ENCODE data around the gene BCAR3.

BCAR3 gene

GRCh38 chr1:93537924-93538323, 143.7 kb downstream of the BCAR3 start:
- DNase-seq: no peak

- no peak for DNase-seq
Measured at GRCh38 chr1:93537396-93537795, 144.2 kb downstream of the BCAR3 start.

- no peak for DNase-seq
Measured at GRCh38 chr1:93533677-93534076, 148.0 kb downstream of the BCAR3 start.

GRCh38 chr1:93532780-93533378, 148.8 kb downstream of the BCAR3 start:
- DNase-seq: no peak

- DNase-seq: no peak
Measured at GRCh38 chr1:93531193-93531592, 150.4 kb downstream of the BCAR3 start.

- no peak for DNase-seq
Measured at GRCh38 chr1:93528412-93528811, 153.2 kb downstream of the BCAR3 start.

GRCh38 chr1:93526431-93526830, 155.2 kb downstream of the BCAR3 start:
- DNase-seq: no peak

- DNase-seq: no peak
Measured at GRCh38 chr1:93525431-93525830, 156.2 kb downstream of the BCAR3 start.

GRCh38 chr1:93522721-93523120, 158.9 kb downstream of the BCAR3 start:
- DNase-seq: no peak

GRCh38 chr1:93521618-93522017, 160.0 kb downstream of the BCAR3 start:
- DNase-seq: no peak

GRCh38 chr1:93519199-93519829, 162.3 kb downstream of the BCAR3 start:
- no peak for DNase-seq

- DNase-seq: no peak
Measured at GRCh38 chr1:93518516-93518915, 163.1 kb downstream of the BCAR3 start.

- no peak for DNase-seq
Measured at GRCh38 chr1:93516164-93516563, 165.5 kb downstream of the BCAR3 start.

Measured in C1 segment of cervical spinal cord (tissue), 14 donors.